Brain microvascular endothelial cell (primary cell): ENCODE results near the gene CCDC141.
A peak's percentile ranks its signal among the peaks of the same experiment; 100 is the strongest.

Source experiments
- DNase-seq: peaks from one replicate; pipeline ENCODE4 v3.0.0-alpha.2; 2020
- H3K27ac ChIP-seq: fragments of 250-450 bp; sonication (Bioruptor Pico); 2 replicates; pipeline ENCODE4 v1.5.1; 2020; ENCODE audit warnings: mild to moderate bottlenecking, moderate library complexity
- H3K27me3 ChIP-seq: fragments of 250-450 bp; sonication (Bioruptor Pico); replicated peaks from 2 replicates; pipeline ENCODE4 v1.5.1; 2020; ENCODE audit warnings: mild to moderate bottlenecking
- H3K36me3 ChIP-seq: fragments of 250-450 bp; sonication (Bioruptor Pico); replicated peaks from 2 replicates; pipeline ENCODE4 v1.5.1; 2020; ENCODE audit warnings: mild to moderate bottlenecking
- H3K4me3 ChIP-seq: 2 replicates; pipeline ENCODE4 v1.5.1; 2011; ENCODE audit warnings: low read depth, mild to moderate bottlenecking, control low read depth, low read length, moderate library complexity
- in situ Hi-C: cut with HindIII; loops from 2 replicates; pipeline ENCODE4 v1.10.0; 2017; ENCODE audit warnings: low sequenced_read_pairs, low pct_ligation_motif_present
- TF ChIP-seq, protein P1 (sequence below): IDR thresholded peaks from 2 replicates; pipeline ENCODE4 v1.5.1; 2011; ENCODE audit warnings: low read depth, mild to moderate bottlenecking, moderate library complexity, low read length, control low read depth, inconsistent platforms; ENCODE audit errors: missing control alignments

CCDC141 gene

DNA sequence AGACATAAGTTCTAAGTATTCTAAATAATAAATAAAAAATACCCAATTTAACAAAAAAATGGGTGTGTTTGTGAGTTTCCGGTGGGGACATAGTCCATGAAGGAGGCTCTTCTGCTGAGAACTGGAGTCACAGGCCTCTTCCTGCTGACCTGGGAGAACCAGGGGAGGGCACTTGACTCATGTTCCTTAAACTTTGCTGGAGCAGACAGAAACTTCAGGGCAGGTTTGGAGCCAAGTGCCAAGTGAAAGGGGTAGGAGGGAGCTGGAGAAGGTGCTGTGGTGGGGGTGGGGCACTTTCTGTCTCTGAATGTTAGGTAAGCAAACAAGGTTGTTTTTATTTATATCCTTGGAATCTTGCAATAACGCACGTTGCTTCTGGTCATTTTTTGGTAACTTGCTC, 163.9 kb downstream of the CCDC141 start:
- no peak overlapping the region for H3K27ac ChIP-seq
- no peak overlapping the region for H3K4me3 ChIP-seq
- TF ChIP-seq, protein P1, sequence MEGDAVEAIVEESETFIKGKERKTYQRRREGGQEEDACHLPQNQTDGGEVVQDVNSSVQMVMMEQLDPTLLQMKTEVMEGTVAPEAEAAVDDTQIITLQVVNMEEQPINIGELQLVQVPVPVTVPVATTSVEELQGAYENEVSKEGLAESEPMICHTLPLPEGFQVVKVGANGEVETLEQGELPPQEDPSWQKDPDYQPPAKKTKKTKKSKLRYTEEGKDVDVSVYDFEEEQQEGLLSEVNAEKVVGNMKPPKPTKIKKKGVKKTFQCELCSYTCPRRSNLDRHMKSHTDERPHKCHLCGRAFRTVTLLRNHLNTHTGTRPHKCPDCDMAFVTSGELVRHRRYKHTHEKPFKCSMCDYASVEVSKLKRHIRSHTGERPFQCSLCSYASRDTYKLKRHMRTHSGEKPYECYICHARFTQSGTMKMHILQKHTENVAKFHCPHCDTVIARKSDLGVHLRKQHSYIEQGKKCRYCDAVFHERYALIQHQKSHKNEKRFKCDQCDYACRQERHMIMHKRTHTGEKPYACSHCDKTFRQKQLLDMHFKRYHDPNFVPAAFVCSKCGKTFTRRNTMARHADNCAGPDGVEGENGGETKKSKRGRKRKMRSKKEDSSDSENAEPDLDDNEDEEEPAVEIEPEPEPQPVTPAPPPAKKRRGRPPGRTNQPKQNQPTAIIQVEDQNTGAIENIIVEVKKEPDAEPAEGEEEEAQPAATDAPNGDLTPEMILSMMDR: no peak
- H3K36me3 ChIP-seq: no peaks in the 10 kb centered on the region
- in situ Hi-C loops: no loop called here
- no peak for DNase-seq
- no peaks in the 10 kb centered on the region for H3K27me3 ChIP-seq

DNA sequence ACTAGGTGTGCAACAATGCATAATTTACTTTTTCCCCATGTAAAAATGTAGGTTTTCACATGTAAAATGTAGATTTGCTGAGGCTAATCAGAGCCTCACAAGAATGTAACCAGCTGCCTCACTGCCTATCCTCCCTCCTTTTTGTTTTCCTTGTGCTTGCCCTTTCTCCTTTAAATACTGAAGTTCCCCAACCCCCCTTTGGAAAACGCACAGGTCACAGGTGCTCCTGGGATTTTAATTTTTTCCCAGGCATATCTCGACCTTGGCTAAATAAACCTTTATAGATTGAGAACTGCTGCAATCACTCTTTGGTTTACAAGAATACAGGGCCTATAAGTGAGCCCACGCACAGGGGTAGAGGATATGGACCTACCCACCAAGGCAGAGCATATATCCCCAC, 165.5 kb downstream of the CCDC141 start:
- in situ Hi-C loops: no loop called here
- no peaks in the 10 kb centered on the region for H3K36me3 ChIP-seq
- TF ChIP-seq, protein P1: no peak
- no peak for DNase-seq
- H3K27me3 ChIP-seq: no peaks in the 10 kb centered on the region
- no peak overlapping the region for H3K27ac ChIP-seq
- no peak overlapping the region for H3K4me3 ChIP-seq

DNA sequence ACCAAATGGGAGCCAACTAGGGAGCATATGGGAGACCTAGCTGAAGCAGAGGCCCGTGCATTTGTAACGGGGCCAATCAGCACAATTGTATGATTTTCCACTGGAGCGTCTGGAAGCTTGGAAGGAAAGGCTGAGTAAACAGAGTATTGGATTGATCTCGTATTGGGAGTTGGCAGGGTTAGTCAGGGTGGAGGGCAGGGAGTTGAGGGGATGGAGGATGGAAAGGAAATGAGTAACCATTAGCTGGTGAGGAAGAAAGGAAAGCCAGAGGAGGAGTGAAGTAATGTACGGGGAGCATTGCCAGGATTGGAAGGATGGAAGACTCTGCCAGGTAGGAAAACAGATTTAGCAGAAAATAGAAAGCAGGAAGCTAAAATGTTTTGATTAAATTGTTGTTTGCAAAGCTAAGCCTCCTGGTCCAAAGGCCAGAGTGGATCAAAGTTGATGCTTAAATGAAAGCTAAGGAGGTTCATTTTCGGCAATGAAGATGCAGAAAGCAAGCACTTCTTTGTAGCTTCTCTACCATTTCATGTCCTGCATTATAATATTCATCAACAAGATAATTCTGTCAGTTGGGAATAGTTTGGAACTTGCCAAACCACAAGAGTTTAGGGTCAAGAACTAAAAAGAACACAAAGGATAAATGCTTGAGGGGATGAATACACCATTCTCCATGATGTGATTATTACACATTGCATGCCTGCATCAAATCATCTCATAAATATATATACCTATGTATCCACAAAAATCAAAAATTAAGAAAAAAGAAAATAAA, 167.1 kb downstream of the CCDC141 start:
- Histone ChIP-seq H3K4me3 (no peak overlapping the region), H3K27me3 (no peaks in the 10 kb centered on the region), H3K36me3 (no peaks in the 10 kb centered on the region), H3K27ac (no peak overlapping the region)
- peak; percentile 12 for DNase-seq
- TF ChIP-seq, protein P1: no peak
- in situ Hi-C loops: no loop called here

DNA sequence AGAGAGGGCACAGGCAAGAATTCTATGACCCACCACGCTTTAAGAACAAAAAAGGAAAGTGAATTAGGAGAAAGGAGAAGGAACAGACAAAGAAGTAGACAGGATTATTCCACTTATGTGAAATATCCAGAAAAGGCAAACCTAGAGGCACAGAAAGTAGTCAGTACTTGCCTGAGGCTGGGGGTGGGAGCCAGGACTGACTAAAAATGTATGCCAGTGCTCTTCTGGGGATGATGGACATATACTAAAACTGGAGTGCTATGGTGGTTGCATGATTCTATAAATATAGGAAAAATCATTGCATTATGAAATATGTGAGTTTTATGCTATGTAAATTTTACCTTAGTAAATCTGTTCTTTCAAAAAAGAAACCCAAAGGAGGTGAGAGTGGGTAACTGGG, 168.9 kb downstream of the CCDC141 start:
- in situ Hi-C loops: no loop called here

DNA sequence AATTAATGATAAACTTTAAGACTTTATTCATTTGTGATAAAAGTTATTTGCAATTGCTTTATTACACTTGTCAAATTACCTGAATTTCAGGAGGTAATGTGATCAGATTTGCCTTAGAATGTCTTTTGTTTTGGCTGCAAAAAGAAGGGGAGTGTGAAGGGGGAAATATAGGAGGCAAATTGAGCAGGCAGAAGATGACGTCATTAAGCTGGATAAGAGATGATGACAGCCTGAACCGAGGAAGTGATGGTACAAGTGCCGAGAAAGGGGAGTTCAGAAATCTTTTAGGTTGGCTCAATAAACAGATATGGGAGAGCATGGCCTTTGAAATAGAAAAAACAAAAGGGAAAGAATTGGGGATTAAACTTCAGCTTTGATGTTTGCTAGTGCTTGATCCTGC, 169.7 kb downstream of the CCDC141 start:
- Histone ChIP-seq H3K27ac (no peak overlapping the region), H3K4me3 (no peak overlapping the region), H3K27me3 (no peaks in the 10 kb centered on the region), H3K36me3 (no peaks in the 10 kb centered on the region)
- TF ChIP-seq, protein P1: no peak
- in situ Hi-C loops: no loop called here
- DNase-seq: no peak

More for the DNA sequence above, 168.9 kb downstream of the CCDC141 start:
- no peak for DNase-seq
- TF ChIP-seq, protein P1: no peak
- H3K27ac ChIP-seq: no peak overlapping the region
- H3K4me3 ChIP-seq: no peak overlapping the region
- no peaks in the 10 kb centered on the region for H3K36me3 ChIP-seq
- H3K27me3 ChIP-seq: no peaks in the 10 kb centered on the region

DNA sequence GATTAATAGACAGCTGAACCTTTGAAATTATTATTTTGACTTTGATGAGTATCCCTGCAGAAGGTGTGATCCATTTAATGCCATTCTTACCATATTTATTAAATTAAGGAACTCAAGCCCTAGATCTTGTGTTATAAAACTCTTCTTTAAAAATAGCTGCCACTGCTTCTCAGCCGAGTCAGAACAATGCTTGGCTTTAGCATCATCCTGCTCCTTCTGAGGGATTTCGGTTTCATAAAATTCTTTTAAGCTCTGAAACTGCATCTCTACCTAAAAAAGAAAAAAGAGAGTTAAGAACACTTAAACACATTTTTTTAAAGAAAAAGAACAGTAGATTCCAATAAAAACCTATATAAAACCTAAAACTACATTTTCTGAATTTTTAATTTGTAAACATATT, 172.1 kb downstream of the CCDC141 start:
- H3K36me3 ChIP-seq: no peaks in the 10 kb centered on the region

More for the DNA sequence above, 172.1 kb downstream of the CCDC141 start:
- Histone ChIP-seq H3K27ac (no peak overlapping the region), H3K27me3 (no peaks in the 10 kb centered on the region), H3K4me3 (no peak overlapping the region)
- in situ Hi-C loops: no loop called here
- no peak for DNase-seq
- TF ChIP-seq, protein P1: no peak
